GM18507 (cell line): ENCODE measurements around the gene WSCD1.

ENCODE experiments used
- DNase-seq: peaks from one replicate; pipeline ENCODE4 v3.0.0; 2011; ENCODE audit warnings: low read depth; ENCODE audit not compliant: insufficient read length; ENCODE audit errors: extremely low spot score
- FAIRE-seq: peaks from 2 replicates; lab custom pipeline; 2011; peaks lifted over from hg19 to GRCh38; lab: Jason Lieb, UNC

The WSCD1 gene

GRCh38 chr17:6069539-6070429, at the start of gene WSCD1:
WSCD1 (plus strand) TSS chr17:6070379; CDS start chr17:6080659, 10,280 bp downstream.
- no peak for DNase-seq
- no peak for FAIRE-seq

- DNase-seq (no peak), FAIRE-seq (no peak)
Observed at GRCh38 chr17:6021011-6021400, 49.2 kb upstream of the WSCD1 start.

- FAIRE-seq (no peak), DNase-seq (no peak)
Observed at GRCh38 chr17:6021627-6022026, 48.6 kb upstream of the WSCD1 start.

GRCh38 chr17:6023036-6023831, 46.9 kb upstream of the WSCD1 start:
- FAIRE-seq: no peak

GRCh38 chr17:6024576-6024975, 45.6 kb upstream of the WSCD1 start:
- FAIRE-seq (no peak), DNase-seq (no peak)

More at GRCh38 chr17:6023036-6023831, 46.9 kb upstream of the WSCD1 start:
- DNase-seq: no peak

GRCh38 chr17:6027342-6028024, 42.7 kb upstream of the WSCD1 start:
- DNase-seq (no peak), FAIRE-seq (no peak)

GRCh38 chr17:6028294-6028693, 41.9 kb upstream of the WSCD1 start:
- FAIRE-seq (no peak), DNase-seq (no peak)

- DNase-seq: no peak
- no peak for FAIRE-seq
Observed at GRCh38 chr17:6035801-6036394, 34.3 kb upstream of the WSCD1 start.

GRCh38 chr17:6040504-6040903, 29.7 kb upstream of the WSCD1 start:
- FAIRE-seq (no peak), DNase-seq (no peak)

GRCh38 chr17:6041246-6041645, 28.9 kb upstream of the WSCD1 start:
- DNase-seq (no peak), FAIRE-seq (no peak)

GRCh38 chr17:6043405-6043804, 26.8 kb upstream of the WSCD1 start:
- FAIRE-seq (no peak), DNase-seq (no peak)

- no peak for FAIRE-seq
Observed at GRCh38 chr17:6044261-6044660, 25.9 kb upstream of the WSCD1 start.

GRCh38 chr17:6045621-6046357, 24.4 kb upstream of the WSCD1 start:
- FAIRE-seq (no peak), DNase-seq (no peak)

More at GRCh38 chr17:6044261-6044660, 25.9 kb upstream of the WSCD1 start:
- no peak for DNase-seq

GRCh38 chr17:6046431-6046830, 23.7 kb upstream of the WSCD1 start:
- FAIRE-seq (no peak), DNase-seq (no peak)

- FAIRE-seq (no peak), DNase-seq (no peak)
Observed at GRCh38 chr17:6046931-6047330, 23.2 kb upstream of the WSCD1 start.

GRCh38 chr17:6047966-6048365, 22.2 kb upstream of the WSCD1 start:
- DNase-seq (no peak), FAIRE-seq (no peak)

- FAIRE-seq (no peak), DNase-seq (no peak)
Observed at GRCh38 chr17:6048486-6048885, 21.7 kb upstream of the WSCD1 start.

- FAIRE-seq (no peak), DNase-seq (no peak)
Observed at GRCh38 chr17:6052926-6053325, 17.3 kb upstream of the WSCD1 start.

- DNase-seq (no peak), FAIRE-seq (no peak)
Observed at GRCh38 chr17:6054372-6054771, 15.8 kb upstream of the WSCD1 start.
